PFSK-1 (cell line): ENCODE results near the gene WDR43.

Experiments used
- FOXP2 ChIP-seq: optimal IDR thresholded peaks from 2 replicates; pipeline ENCODE3; 2011; ENCODE audit warnings: borderline replicate concordance, control low read depth, inconsistent platforms; ENCODE audit not compliant: insufficient read depth; ENCODE audit errors: extremely low read length, extremely low read depth
- POLR2AphosphoS5 ChIP-seq: IDR thresholded peaks from 2 replicates; pipeline ENCODE4 v1.6.1; 2012; ENCODE audit warnings: low read depth, mild to moderate bottlenecking, control low read depth, low read length, moderate library complexity
- REST ChIP-seq, 2 experiments: IDR thresholded peaks; 2 replicates each; pipeline versions ENCODE4 v1.6.1 to v1.8.0; 2011 to 2012; ENCODE audit warnings: low read depth in 2 of 2, low read length in 2 of 2, control low read depth in 1 of 2, inconsistent platforms in 1 of 2, mild to moderate bottlenecking in 1 of 2, moderate library complexity in 1 of 2; ENCODE audit not compliant: insufficient read depth in 1 of 2
- TAF1 ChIP-seq: IDR thresholded peaks from 2 replicates; pipeline ENCODE4 v1.6.1; 2012; ENCODE audit warnings: low read length, control low read depth, borderline replicate concordance; ENCODE audit not compliant: insufficient read depth

DNA sequence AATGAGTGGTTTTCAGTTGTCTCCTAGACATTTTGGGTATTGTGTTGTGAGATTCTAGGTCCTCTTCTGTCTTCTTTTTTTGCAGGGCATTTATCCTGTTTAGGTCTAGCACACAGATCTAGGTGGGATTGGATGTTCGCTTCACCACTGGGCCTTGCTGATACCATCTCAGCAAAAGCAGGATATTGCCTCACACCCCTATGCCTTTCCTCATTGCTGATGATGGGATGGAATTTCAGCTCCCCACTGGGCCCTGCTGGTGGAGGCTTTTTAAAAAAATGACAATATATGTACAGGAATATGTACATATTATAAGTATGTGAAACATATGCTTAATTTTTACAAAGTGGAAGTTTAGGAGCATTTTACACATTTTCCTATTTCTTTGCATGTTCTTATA, 81.2 kb downstream of the WDR43 start:
- TF ChIP-seq FOXP2 (no peak), POLR2AphosphoS5 (no peak), TAF1 (no peak), REST (IDR thresholded peaks at IDR 0.05; ENCODE audit: insufficient read depth in 1 of 2, low read depth in 2 of 2, low read length in 2 of 2) (no peak)
